HG03521 (cell line): Measurements from ENCODE around the gene SLC37A1.

Source experiments
- ATAC-seq: cut with Tn5 transposase; IDR thresholded peaks from one replicate; pipeline ENCODE4 v1.9.1; 2021; ENCODE audit warnings: mild to moderate bottlenecking, moderate library complexity; ENCODE audit not compliant: unreplicated experiment

The SLC37A1 gene

DNA sequence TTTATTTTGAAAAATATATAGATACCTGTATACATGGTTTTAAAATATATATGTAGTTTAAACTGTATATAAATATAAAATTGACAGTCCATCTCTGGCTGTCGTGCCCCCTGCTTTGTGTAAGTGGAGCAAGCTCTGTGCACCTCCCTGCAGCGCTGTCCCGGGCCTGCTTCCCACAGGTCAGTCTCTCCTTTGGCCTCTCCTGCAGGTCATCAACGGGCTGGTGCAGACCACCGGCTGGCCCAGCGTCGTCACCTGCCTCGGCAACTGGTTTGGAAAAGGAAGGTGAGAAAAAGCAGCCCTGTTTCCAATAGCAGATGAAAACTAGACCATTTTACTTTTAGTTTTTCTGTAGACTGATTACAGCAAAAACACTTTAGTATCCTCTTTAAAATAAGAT lies 28.5 kb downstream of the SLC37A1 start:
- ATAC-seq, result no peak

- no peak for ATAC-seq
These were observed 28.9 kb downstream of the SLC37A1 start for GRCh38 chr21:42542596-42542995.

DNA sequence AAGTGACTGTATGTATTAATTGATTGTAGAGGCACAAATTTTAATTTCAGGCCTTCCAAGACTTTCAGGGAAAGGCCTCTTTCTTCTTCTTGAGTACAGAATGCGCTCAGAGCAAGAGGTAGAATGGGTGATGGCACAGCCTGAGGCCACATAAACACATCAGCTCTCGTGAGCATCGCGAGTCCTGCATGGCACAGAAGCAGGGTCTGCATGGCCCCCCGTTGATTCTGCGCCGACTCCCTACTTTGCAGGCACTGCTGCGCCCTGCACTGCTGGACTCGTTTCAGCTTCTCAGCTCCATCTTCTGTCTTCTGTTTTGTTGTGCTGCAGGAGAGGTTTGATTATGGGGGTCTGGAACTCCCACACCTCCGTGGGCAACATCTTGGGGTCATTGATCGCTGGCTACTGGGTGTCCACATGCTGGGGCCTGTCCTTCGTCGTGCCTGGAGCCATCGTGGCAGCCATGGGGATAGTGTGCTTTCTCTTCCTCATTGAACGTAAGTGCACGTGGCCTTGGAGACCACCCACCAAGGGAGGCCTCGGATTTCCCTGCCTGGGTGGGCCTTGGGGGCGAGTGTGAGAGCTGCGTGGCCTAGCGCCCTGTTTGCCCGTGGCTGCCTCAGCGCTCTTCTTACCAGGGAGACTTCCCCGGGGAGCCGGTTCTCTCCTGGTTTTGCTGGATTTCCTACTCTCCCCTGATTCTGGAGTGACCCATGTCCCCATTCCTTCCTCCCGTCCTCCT lies 29.6 kb downstream of the SLC37A1 start:
- ATAC-seq, result no peak

GRCh38 chr21:42544544-42544943 lies 30.9 kb downstream of the SLC37A1 start:
- ATAC-seq, result no peak

DNA sequence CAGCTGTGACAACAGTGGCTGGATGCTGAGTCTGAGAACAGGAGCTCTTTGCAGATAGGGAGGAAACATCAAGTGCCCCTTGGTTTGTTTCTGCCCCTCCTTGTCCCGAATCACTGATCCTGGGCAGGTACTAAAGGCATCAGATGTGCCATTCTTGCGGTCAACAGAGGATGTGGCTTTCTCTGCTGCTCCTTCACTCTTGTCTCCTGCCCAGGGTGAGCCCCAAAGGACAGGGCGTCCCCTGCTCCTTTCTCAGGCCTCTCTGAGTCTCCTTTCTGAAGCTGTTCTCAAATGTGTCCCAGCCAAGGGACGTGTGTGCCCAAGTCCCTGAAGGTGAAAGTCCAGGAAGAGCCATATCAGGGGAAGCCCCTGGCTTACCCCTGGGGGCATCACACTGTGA lies 31.7 kb downstream of the SLC37A1 start:
- ATAC-seq, result no peak

- ATAC-seq, result no peak
These were observed 32.1 kb downstream of the SLC37A1 start for GRCh38 chr21:42545745-42546144.

GRCh38 chr21:42546433-42546832 lies 32.8 kb downstream of the SLC37A1 start:
- ATAC-seq, result no peak

DNA sequence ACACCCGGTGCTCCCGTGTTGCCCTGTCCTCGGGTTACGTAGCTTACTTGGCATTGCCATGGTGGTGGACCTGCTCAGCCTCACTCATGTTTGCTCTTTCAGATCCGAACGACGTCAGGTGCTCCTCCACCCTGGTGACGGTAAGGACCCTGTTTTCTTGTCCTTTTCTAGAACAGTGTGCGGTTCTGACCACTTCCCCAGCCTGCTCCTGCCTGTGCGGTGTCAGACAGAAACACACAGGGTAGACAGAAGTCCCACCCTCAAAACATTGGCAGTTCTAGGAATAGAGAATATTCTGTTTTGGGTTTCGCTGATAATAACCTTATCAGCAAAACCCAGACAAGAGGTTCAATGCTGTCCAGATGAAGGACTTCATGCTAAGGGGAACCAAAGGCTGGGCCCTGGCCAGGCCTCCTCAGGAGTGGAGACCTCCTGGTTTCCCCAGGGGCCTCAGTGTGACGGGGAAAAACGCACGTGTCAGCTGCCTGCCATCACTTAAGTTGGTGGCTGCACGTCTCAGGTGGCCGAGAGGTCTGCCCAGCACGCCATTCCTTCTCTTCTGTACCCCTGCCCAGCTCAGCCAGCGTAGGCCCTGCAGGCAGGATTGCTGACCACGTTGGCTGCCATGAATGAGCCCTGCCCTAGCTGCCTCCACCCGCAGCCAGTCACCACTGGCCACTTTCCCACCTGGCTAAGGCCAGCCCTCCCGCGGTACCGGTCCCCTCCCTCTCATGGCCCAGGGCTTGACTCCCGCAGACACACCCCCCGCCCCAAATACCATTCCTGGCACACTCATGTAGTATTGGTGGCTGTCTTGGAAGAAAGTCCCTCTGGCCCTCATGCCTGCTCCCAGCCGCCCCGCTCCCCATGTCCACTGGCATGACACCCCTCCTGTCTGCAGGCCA lies 33.6 kb downstream of the SLC37A1 start:
- no peak for ATAC-seq

- no peak for ATAC-seq
These were observed 34.3 kb downstream of the SLC37A1 start for GRCh38 chr21:42547906-42548365.

DNA sequence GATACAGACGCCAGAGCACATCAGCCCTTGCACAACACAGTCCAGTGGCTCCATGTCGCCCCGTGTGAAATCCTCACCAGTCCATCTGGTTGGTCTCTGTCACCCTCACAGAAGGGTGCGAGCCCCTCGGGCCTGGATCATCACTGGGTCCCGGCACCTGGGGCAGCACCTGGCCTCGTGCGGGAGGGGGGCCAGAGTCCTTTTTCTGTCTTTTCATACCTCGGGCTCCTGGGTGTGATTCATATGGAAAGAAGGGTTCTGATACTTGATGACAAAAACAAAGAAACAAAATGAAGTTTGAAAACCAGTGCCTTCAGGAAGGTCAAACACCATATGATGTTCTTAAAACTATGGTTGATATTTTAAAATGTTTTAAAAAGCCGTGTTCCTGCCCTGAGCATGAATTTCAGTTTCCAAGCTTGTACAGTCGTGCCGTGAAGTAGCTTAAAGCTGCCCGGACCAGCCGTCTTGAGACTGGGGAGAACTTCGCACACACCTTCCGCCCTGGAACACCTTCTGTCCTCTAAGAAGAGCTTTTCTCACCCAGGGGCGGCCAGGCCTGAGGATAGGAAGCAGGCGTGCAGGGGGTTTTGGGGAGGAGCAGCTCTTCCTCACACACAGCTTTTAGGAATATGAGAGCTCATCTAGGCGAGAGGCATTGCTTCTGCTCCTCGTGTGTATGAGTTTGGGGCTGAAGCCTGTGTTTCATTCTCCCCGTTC lies 35.2 kb downstream of the SLC37A1 start:
- no peak for ATAC-seq

DNA sequence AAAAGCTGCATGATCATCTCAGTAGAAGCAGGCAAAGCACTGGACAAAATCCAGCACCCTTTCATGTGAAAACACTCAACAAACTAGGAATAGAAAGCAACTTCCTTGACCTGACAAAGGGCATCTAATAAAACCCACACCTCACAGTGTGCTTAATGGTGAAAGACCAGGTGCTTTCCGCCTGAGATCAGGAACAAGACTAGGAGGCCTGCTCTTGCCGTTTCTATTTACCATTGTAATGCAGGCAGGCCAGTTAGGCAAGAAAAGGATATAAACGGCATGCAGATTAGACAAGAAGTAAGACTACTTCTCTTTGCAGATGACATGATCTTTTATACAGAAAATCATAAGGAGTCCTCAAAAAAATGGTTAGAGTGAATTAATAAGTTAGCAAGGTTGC lies 37.2 kb downstream of the SLC37A1 start:
- ATAC-seq, result no peak

- ATAC-seq, result no peak
These were observed 39.0 kb downstream of the SLC37A1 start for GRCh38 chr21:42552407-42553336.

- ATAC-seq, result no peak
These were observed 39.8 kb downstream of the SLC37A1 start for GRCh38 chr21:42553435-42553834.

DNA sequence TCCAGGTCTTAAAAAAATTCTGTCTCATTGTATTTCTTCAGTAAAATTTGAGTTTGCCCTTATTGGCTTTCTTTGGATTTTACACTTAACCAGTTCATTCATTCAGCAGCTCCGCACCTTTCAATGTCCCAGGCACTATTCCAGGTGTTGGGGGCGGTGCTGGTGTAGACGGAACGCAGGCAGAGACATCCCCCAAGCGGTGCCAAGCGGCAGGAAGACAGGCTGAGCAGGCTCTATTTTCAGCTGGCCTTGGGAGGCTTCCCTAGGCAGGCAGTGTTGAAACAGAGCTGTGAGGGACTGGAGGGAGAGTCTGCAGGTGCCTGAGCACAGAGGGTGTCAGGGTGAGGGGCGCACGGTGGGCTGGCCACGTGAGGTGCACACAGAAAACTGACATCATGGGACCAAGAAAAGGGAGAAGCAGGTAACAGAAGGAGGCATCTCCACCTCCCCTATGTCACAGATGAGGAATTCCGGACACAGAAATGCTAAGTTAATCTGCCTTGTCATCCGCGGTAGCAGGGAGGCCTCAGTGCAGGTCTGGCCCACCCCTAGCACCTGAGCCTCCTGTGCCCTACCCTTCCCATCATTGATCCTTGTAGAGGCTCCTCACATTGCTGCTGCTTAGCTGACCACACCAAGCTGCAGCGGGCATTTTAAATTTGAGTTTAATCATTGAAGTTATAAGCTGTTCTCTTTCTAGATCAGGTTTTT lies 40.8 kb downstream of the SLC37A1 start:
- ATAC-seq, result no peak

- ATAC-seq, result no peak
These were observed 42.2 kb downstream of the SLC37A1 start for GRCh38 chr21:42555756-42556438.

- ATAC-seq, result no peak
These were observed 42.8 kb downstream of the SLC37A1 start for GRCh38 chr21:42556476-42556875.

GRCh38 chr21:42556960-42557359 lies 43.3 kb downstream of the SLC37A1 start:
- no peak for ATAC-seq

GRCh38 chr21:42557420-42557819 lies 43.8 kb downstream of the SLC37A1 start:
- no peak for ATAC-seq

DNA sequence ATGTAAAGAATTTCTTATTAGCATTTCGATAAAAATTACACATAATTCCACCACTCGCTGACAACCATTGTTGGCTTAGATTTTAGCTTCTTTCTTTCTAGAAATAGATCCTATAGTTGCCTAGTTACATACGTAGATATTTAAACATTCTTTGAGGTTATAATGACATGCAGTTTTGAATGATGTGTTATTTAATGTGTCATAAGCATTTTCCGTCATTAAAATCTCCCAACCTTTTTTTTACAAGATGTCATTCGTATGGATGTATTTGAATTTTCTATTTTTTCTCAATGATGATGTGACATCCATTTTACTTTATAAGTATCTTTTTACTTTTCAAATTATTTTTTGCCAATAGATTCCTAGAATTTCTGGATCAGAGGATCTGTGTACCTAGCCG lies 44.7 kb downstream of the SLC37A1 start:
- no peak for ATAC-seq
